HEK293 (cell line): ENCODE data around the gene MLF2.

Source experiments
- CTCF ChIA-PET: fragments of 350-600 bp; formaldehyde crosslinking; extraction: SDS; loops from one replicate; lab custom pipeline; 2021; ENCODE audit warnings: antibody characterized with exemption; lab: Yijun Ruan, JAX
- POLR2A ChIA-PET: fragments of 300-600 bp; formaldehyde crosslinking; extraction: SDS; loops from one replicate; lab custom pipeline; 2020; ENCODE audit warnings: antibody characterized with exemption, inconsistent platforms; lab: Yijun Ruan, JAX
- H3K27ac ChIP-seq: fragments of 200-500 bp; sonication (Bioruptor generic); 2 replicates; pipeline ENCODE4 v1.5.1; 2014; ENCODE audit warnings: low read depth, low read length, control low read depth, inconsistent platforms; ENCODE audit errors: extremely low read depth
- H3K36me3 ChIP-seq, 2 experiments: fragments of 200-500 bp in 1 of 2; sonication (Bioruptor generic) in 1 of 2; 1 replicate in 1 of 2; 2 replicates in 1 of 2; pipeline ENCODE4 v1.5.1; 2014 to 2017; ENCODE audit warnings: inconsistent platforms in 2 of 2, low read length in 2 of 2; ENCODE audit not compliant: control insufficient read depth in 2 of 2, insufficient read depth in 1 of 2
- H3K4me1 ChIP-seq: fragments of 200-500 bp; sonication (Bioruptor generic); 2 replicates; pipeline ENCODE4 v1.5.1; 2014; ENCODE audit warnings: mild to moderate bottlenecking, low read length, inconsistent platforms; ENCODE audit not compliant: control insufficient read depth, insufficient read depth
- H3K4me3 ChIP-seq: 2 replicates; pipeline ENCODE4 v1.5.1; 2011; ENCODE audit warnings: low read depth, mild to moderate bottlenecking, control low read depth, low read length, moderate library complexity
- H3K9me3 ChIP-seq: fragments of 200-500 bp; sonication (Bioruptor generic); 2 replicates; pipeline ENCODE4 v1.5.1; 2014; ENCODE audit warnings: low read depth, low read length, inconsistent platforms; ENCODE audit not compliant: control insufficient read depth, insufficient read depth
- GLIS2 ChIP-seq: fragments of 450-650 bp; formaldehyde crosslinking; IDR thresholded peaks from 2 replicates; pipeline ENCODE4 v1.5.1; 2016; ENCODE audit warnings: missing biosample characterization, missing genetic modification characterization
- HOXA7 ChIP-seq: sonication (generic); formaldehyde crosslinking; IDR thresholded peaks from 2 replicates; pipeline ENCODE4 v1.8.1; 2022; ENCODE audit warnings: missing genetic modification reagents, borderline replicate concordance
- KLF1 ChIP-seq: fragments of 450-650 bp; formaldehyde crosslinking; IDR thresholded peaks from 2 replicates; pipeline ENCODE4 v1.5.1; 2016; ENCODE audit warnings: missing biosample characterization, missing genetic modification characterization
- OVOL3 ChIP-seq: fragments of 450-650 bp; formaldehyde crosslinking; IDR thresholded peaks from 2 replicates; pipeline ENCODE4 v1.5.1; 2016; ENCODE audit warnings: missing biosample characterization, missing genetic modification characterization
- PATZ1 ChIP-seq: fragments of 450-650 bp; formaldehyde crosslinking; IDR thresholded peaks from 2 replicates; pipeline ENCODE4 v1.5.1; 2016; ENCODE audit warnings: missing biosample characterization, missing genetic modification characterization
- RBAK ChIP-seq: fragments of 450-650 bp; formaldehyde crosslinking; IDR thresholded peaks from 2 replicates; pipeline ENCODE4 v1.5.1; 2016; ENCODE audit warnings: missing biosample characterization, missing genetic modification characterization
- REPIN1 ChIP-seq: fragments of 450-650 bp; formaldehyde crosslinking; IDR thresholded peaks from 2 replicates; pipeline ENCODE4 v1.5.1; 2017; ENCODE audit warnings: missing biosample characterization, missing genetic modification characterization, low read depth
- SETDB1 ChIP-seq: IDR thresholded peaks from one replicate; pipeline ENCODE4 v1.6.1; 2017; ENCODE audit warnings: mild to moderate bottlenecking, low read length, moderate library complexity, mixed read lengths; ENCODE audit not compliant: insufficient read length
- SP2 ChIP-seq: fragments of 450-650 bp; formaldehyde crosslinking; IDR thresholded peaks from 2 replicates; pipeline ENCODE4 v1.5.1; 2016; ENCODE audit warnings: missing biosample characterization, missing genetic modification characterization
- SP7 ChIP-seq: fragments of 450-650 bp; formaldehyde crosslinking; IDR thresholded peaks from 2 replicates; pipeline ENCODE4 v1.5.1; 2016; ENCODE audit warnings: missing biosample characterization, missing genetic modification characterization
- ZBTB7A ChIP-seq: fragments of 450-650 bp; formaldehyde crosslinking; IDR thresholded peaks from 2 replicates; pipeline ENCODE4 v1.5.1; 2016; ENCODE audit warnings: low read depth, missing biosample characterization, missing genetic modification characterization
- ZNF114 ChIP-seq: fragments of 450-650 bp; formaldehyde crosslinking; IDR thresholded peaks from 2 replicates; pipeline ENCODE4 v1.5.0; 2017; ENCODE audit warnings: missing biosample characterization, missing genetic modification characterization
- ZNF138 ChIP-seq: fragments of 450-650 bp; formaldehyde crosslinking; IDR thresholded peaks from 2 replicates; pipeline ENCODE4 v1.5.1; 2016; ENCODE audit warnings: missing biosample characterization, missing genetic modification characterization, borderline replicate concordance
- ZNF157 ChIP-seq: fragments of 450-650 bp; formaldehyde crosslinking; IDR thresholded peaks from 2 replicates; pipeline ENCODE4 v1.5.1; 2016; ENCODE audit warnings: missing biosample characterization, missing genetic modification characterization
- ZNF202 ChIP-seq: fragments of 450-650 bp; formaldehyde crosslinking; IDR thresholded peaks from 2 replicates; pipeline ENCODE4 v1.5.1; 2016; ENCODE audit warnings: missing biosample characterization, missing genetic modification characterization, borderline replicate concordance
- ZNF214 ChIP-seq: fragments of 450-650 bp; formaldehyde crosslinking; IDR thresholded peaks from 2 replicates; pipeline ENCODE4 v1.5.1; 2017; ENCODE audit warnings: missing biosample characterization, mild to moderate bottlenecking, missing genetic modification characterization, borderline replicate concordance
- ZNF266 ChIP-seq: fragments of 450-650 bp; formaldehyde crosslinking; IDR thresholded peaks from 2 replicates; pipeline ENCODE4 v1.5.1; 2016; ENCODE audit warnings: missing biosample characterization, missing genetic modification characterization, low read depth
- ZNF302 ChIP-seq: fragments of 450-650 bp; formaldehyde crosslinking; IDR thresholded peaks from 2 replicates; pipeline ENCODE4 v1.5.1; 2016; ENCODE audit warnings: missing biosample characterization, missing genetic modification characterization, low read depth
- ZNF335 ChIP-seq: fragments of 450-650 bp; formaldehyde crosslinking; conservative IDR thresholded peaks from 2 replicates; pipeline ENCODE4 v1.5.1; 2016; ENCODE audit warnings: missing biosample characterization, missing genetic modification characterization
- ZNF366 ChIP-seq: fragments of 450-650 bp; formaldehyde crosslinking; conservative IDR thresholded peaks from 2 replicates; pipeline ENCODE4 v1.5.1; 2016; ENCODE audit warnings: missing biosample characterization, missing genetic modification characterization
- ZNF391 ChIP-seq: fragments of 450-650 bp; formaldehyde crosslinking; IDR thresholded peaks from 2 replicates; pipeline ENCODE4 v1.5.1; 2016; ENCODE audit warnings: low read depth, missing biosample characterization, missing genetic modification characterization, borderline replicate concordance
- ZNF514 ChIP-seq: fragments of 450-650 bp; formaldehyde crosslinking; IDR thresholded peaks from 2 replicates; pipeline ENCODE4 v1.5.1; 2016; ENCODE audit warnings: missing biosample characterization, missing genetic modification characterization
- ZNF530 ChIP-seq: fragments of 450-650 bp; formaldehyde crosslinking; IDR thresholded peaks from 2 replicates; pipeline ENCODE4 v1.5.1; 2016; ENCODE audit warnings: low read depth, missing biosample characterization, missing genetic modification characterization
- ZNF561 ChIP-seq: fragments of 450-650 bp; IDR thresholded peaks from 2 replicates; pipeline ENCODE4 v1.5.1; 2018; ENCODE audit warnings: missing biosample characterization, missing genetic modification characterization, borderline replicate concordance
- ZNF571 ChIP-seq: fragments of 450-650 bp; formaldehyde crosslinking; IDR thresholded peaks from 2 replicates; pipeline ENCODE4 v1.5.0; 2017; ENCODE audit warnings: missing biosample characterization, missing genetic modification characterization
- ZNF610 ChIP-seq: fragments of 450-650 bp; formaldehyde crosslinking; IDR thresholded peaks from 2 replicates; pipeline ENCODE4 v1.5.1; 2016; ENCODE audit warnings: missing biosample characterization, missing genetic modification characterization, borderline replicate concordance
- ZNF639 ChIP-seq: fragments of 450-650 bp; formaldehyde crosslinking; IDR thresholded peaks from 2 replicates; pipeline ENCODE4 v1.5.1; 2016; ENCODE audit warnings: missing biosample characterization, missing genetic modification characterization
- ZNF785 ChIP-seq: fragments of 450-650 bp; formaldehyde crosslinking; IDR thresholded peaks from 2 replicates; pipeline ENCODE4 v1.5.1; 2016; ENCODE audit warnings: missing biosample characterization, missing genetic modification characterization
- ZNF791 ChIP-seq: fragments of 450-650 bp; formaldehyde crosslinking; IDR thresholded peaks from 2 replicates; pipeline ENCODE4 v1.5.1; 2016; ENCODE audit warnings: missing biosample characterization, missing genetic modification characterization
- ZNF792 ChIP-seq: fragments of 450-650 bp; formaldehyde crosslinking; IDR thresholded peaks from 2 replicates; pipeline ENCODE4 v1.5.1; 2016; ENCODE audit warnings: missing biosample characterization, missing genetic modification characterization
- ZNF830 ChIP-seq: fragments of 450-650 bp; IDR thresholded peaks from 2 replicates; pipeline ENCODE4 v1.5.0; 2018; ENCODE audit warnings: missing biosample characterization, missing genetic modification characterization, low read depth, mild to moderate bottlenecking, moderate library complexity
- ZSCAN4 ChIP-seq: fragments of 450-650 bp; formaldehyde crosslinking; IDR thresholded peaks from 2 replicates; pipeline ENCODE4 v1.5.1; 2017; ENCODE audit warnings: missing biosample characterization, missing genetic modification characterization

Gene MLF2

GRCh38 chr12:6765048-6765633 is 12.2 kb upstream of the MLF2 start (continued):
- TF ChIP-seq ZNF366 (tag by site-specific recombination) (peak; percentile 95), ZNF791 (no peak), KLF1 (tag by site-specific recombination) (no peak), ZNF266 (tag by site-specific recombination) (no peak), SP7 (tag by site-specific recombination) (no peak), ZNF335 (tag by site-specific recombination) (peak; percentile 60; the same call in 1 of the 2 replicates), SETDB1 (no peak), ZNF571 (tag by site-specific recombination) (no peak), PATZ1 (tag by site-specific recombination) (peak; percentile 18; the same call in 1 of the 2 replicates)
- TF ChIP-seq, all 188 proteins: peak for 6

- Histone ChIP-seq H3K4me3 (no peak overlapping the region; the same call in 1 of the 2 replicates), H3K27ac (peak overlapping the region; percentile 92), H3K4me1 (peaks cover 30% of the 10 kb centered on the region), H3K9me3 (no peaks in the 10 kb centered on the region), H3K36me3 (no peaks in the 10 kb centered on the region)
- POLR2A ChIA-PET: interaction anchor here (0.8 to 3.9 kb wide), 4 partner anchors 11 to 41 kb away, joined by 3 to 79 read pairs (median 4); partner anchors contain the start of genes COPS7A and MLF2
- CTCF ChIA-PET: interaction anchor here (1.2 to 7.8 kb wide), 4 partner anchors 10 to 61 kb away, joined by 4 to 140 read pairs (median 49); partner anchors contain the start of gene MLF2
- TF ChIP-seq RBAK (tag by site-specific recombination) (no peak), ZSCAN4 (tag by site-specific recombination) (no peak), ZNF785 (tag by site-specific recombination) (no peak), REPIN1 (tag by site-specific recombination) (peak; percentile 25; the same call in 1 of the 2 replicates), ZNF792 (tag by site-specific recombination) (no peak), ZNF610 (tag by site-specific recombination) (0 out of 2 replicates have a peak, but pooled peaks have one; percentile 47), SP2 (tag by site-specific recombination) (peak; percentile 97), ZNF157 (tag by site-specific recombination) (no peak), ZNF266 (tag by site-specific recombination) (no peak), ZNF202 (tag by site-specific recombination) (no peak), ZNF302 (tag by site-specific recombination) (no peak), ZNF639 (peak; percentile 76; the same call in 1 of the 2 replicates), ZNF214 (tag by site-specific recombination) (no peak), ZNF138 (tag by site-specific recombination) (no peak), ZNF391 (peak; percentile 57; the same call in 1 of the 2 replicates), ZNF830 (tag by site-specific recombination) (no peak), GLIS2 (peak; percentile 100), ZNF561 (tag by site-specific recombination) (0 out of 2 replicates have a peak, but pooled peaks have one; percentile 17), ZNF514 (tag by site-specific recombination) (no peak), ZNF530 (tag by site-specific recombination) (no peak), OVOL3 (tag by site-specific recombination) (0 out of 2 replicates have a peak, but pooled peaks have one; percentile 36), ZNF114 (tag by site-specific recombination) (no peak), ZBTB7A (0 out of 2 replicates have a peak, but pooled peaks have one; percentile 57), HOXA7 (CRISPR knock-in tag) (no peak)
These were observed 11.3 kb upstream of the MLF2 start for GRCh38 chr12:6764011-6764828.
